Head of caudate nucleus (tissue), 42 donors: ENCODE results near the gene LEUTX.

Experiments used
- DNase-seq, 42 donors: peaks; one replicate each; pipeline versions ENCODE4 v3.0.0 to v3.0.0-alpha.2; 2020 to 2021; ENCODE audit warnings: mixed read lengths in 7 of 42
- intact Hi-C: fragments of 100-400 bp; cut with DNase I; formaldehyde crosslinking; loops from one replicate; pipeline ENCODE4 v1.15.0; 2022

The LEUTX gene

DNA sequence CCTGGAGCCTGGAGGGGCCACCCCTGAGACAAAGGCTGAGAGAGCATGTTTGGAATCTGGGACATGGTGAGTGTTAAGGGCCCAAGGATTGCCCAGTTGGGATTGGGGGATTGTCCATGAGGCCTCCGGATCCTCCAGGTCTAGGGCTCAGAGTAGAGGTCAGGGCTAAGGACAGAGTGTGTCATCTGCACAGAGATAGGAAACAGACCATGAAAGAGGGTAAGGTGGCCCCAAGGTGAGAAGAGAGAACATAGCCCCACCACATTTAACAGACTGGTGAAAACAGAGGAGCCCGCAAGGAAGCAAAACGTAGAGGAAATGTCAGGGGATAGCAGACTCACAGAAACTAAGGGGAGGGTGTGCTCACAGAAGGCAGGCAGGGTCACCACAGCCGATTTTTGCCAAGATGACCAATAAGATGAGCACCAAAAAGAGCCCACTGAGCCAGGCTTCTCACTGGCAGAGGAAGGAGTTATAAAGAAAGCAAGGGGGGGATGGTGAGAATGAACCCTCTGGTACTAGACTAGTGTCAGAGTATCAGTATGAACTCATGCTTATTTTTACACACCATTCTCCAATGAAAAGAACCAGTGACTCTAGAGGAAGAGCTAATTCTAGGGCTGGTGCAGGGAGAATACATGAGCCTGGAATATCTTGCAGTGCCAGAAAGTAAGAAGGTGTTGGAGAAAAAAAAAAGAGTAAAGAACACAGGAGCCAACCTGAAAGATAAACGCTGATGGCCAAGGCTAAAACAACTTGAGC lies 37.8 kb downstream of the LEUTX start:
- DNase-seq = no peak
- intact Hi-C loops = no loop called here

DNA sequence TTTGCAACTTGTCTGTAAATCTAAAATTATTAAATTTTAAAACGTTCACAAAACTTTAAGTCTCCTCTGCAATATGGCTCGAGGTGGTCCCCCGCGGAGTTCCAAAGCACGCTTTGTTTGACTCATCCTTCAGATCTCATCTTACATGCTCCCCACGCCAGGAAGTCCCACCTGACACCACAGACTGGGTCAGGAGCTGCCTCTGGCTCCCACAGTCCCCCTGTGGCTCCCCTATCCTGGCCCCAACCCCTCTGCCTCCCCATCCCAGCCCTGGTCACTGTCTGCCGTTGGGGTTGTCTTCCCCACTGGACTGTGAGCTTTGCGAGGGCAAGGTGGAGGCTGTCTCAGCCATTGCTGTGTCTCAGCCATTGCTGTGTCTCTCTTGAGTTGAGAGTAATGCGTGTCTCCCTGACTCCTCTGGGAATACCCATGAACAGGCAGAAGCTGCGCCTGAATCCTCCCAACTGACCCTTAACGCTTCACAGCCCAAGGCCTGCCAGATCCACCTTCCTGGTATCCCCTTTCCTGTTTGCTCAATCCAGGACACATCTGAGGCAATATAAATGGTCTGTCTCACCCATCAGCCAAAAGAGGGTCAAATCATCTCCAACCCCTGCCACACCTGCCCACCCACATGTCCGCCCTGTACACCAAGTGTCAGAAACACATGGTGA lies 39.4 kb downstream of the LEUTX start:
- intact Hi-C loops = no loop called here
- DNase-seq = no peak

DNA sequence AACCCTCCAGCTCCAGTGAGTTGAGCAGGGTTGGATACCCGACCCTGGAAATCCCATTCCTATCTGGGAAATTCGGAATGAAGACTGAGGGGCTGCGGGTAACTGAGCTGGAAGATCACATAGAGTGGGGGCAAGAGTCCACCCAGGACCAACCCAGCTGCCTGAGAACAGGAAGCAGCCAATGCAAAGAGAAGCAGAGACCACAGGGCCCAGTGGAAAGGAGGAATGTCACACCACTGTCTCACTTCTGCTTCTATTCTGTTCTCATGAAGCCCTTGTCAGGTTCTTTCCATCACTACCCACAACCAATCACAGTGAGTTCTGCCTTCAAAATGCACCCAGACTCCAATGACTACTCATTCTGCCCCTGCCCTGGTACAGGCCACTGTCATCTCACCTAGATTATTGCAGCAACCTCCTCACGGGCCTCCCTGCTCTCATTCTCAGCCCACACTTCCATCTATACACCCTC lies 40.0 kb downstream of the LEUTX start:
- DNase-seq = no peak
- intact Hi-C loops = no loop called here

DNA sequence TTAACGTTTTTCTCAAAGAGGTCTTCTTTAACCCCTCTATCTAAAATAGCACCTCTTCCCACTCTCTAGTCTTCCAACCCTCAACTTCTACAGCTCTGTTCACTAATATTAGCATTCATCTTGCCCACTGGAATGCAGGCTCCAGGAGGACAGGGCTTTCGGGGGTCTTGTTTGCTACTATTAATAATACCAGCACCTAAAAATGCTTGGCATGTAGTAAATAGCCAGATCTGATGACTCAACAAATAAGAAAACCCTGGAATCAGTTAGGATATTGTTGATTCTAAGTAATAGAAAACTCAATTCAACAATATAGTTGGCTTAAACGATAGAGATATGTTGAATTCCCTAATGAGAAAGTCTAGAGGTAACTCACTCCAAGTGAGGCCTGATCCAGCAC lies 41.1 kb downstream of the LEUTX start:
- intact Hi-C loops = no loop called here

DNA sequence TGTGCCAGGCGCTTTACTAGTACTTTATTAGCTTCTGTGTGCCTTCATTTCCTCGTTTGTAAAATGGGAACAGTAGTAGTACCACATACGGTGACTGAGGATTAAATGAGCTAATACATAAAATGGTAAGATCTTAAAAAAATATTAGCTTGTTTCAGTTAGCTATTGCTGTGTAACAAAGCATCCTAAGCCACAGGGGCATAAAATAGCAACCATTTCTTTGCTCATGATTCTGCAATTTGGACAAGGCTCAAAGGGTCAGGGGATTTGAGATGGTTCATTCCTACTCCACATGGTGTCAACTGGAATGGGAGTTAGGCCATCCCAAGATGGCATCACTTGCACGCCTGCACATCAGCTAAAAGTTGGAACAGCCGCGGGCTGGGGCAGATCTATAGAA lies 42.0 kb downstream of the LEUTX start:
- DNase-seq = no peak
- intact Hi-C loops = no loop called here

More for the DNA sequence above, 41.1 kb downstream of the LEUTX start:
- no peak for DNase-seq

DNA sequence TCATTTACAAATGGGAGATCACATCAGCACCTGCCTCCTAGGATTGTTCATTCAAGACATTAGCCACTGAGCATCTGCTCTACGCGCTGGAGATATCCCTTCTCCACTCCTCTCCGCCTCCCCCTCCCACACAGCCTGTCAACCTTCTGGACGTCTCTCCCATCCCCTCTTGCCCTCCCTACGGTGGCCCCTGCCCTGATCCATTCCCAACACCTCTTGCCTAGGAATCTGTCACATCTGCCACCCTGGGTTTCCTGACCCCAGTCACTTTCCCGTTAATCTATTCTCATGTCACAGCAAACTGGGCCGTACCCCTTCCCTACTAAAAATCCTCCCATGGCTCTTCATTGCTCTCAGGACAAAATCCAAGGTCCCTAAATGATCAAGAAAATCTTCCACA lies 45.0 kb downstream of the LEUTX start:
- intact Hi-C loops = no loop called here
- peak in 4 of 42 donors; percentile 15 to 31 (median 16) for DNase-seq

DNA sequence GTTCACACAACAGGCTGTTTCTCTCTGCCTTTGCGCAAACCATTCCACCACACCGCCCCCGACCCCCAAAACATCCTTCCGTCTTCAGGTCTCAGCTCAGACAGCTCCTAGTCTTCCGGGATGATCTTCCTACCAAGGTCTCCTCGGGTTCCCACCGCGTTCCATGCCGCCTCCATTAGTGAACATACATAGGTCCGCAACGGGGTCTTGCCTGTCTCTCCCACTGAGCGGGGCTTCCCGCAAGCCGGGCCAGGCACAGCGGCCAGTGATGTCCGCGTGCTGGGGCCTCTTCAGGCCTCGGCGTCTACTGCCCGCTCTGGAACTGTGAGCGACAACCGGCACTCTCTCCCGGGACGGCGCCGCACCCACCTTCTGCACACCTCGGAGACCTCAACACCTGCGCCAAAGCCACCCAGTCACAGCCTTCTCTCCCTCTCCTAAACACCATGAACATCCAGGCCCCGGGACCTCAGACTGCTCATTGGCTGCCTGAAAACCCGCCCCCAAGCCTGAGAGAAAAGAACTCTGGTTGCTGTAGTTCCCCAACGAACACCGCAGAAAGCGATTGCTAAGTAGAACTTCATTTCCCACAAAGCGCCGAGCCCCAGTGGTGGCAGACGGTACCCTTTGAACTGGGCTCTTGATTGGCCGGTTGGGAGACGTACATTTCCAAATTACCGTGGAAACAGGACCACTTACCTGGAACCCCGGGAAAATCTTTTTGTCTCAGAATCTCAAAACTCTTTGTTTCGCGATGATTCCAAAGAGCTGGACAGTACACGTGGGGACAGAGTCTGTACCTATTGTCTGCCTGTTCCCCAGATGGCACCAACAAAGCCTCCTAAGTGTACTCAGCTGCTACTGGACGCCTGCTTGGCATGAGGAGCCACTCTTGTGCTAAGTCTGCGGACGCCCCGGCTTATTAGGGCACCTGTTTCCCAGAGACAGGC lies 45.8 kb downstream of the LEUTX start:
- DNase-seq = peak; percentile 83 to 99 (median 96)
- intact Hi-C loops = no loop called here

DNA sequence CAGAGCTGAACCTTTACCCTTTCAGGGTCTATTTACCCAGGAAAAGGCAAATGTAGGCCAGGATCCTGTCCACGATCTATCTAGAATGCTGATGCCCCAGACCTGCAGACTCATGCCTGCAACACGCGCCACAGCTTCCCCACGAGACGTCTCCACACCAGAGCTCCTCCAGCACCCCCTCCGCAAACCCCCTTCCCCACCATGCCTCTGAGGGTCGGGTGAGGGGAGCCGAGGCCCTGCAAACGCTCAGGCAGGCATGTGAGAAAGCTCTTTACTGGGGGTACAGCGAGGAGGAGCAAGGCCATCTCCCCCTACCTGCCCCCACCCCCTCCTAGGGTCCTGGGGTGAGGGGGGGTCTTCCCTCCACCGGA lies 46.4 kb downstream of the LEUTX start:
- intact Hi-C loops = no loop called here
- no peak for DNase-seq

DNA sequence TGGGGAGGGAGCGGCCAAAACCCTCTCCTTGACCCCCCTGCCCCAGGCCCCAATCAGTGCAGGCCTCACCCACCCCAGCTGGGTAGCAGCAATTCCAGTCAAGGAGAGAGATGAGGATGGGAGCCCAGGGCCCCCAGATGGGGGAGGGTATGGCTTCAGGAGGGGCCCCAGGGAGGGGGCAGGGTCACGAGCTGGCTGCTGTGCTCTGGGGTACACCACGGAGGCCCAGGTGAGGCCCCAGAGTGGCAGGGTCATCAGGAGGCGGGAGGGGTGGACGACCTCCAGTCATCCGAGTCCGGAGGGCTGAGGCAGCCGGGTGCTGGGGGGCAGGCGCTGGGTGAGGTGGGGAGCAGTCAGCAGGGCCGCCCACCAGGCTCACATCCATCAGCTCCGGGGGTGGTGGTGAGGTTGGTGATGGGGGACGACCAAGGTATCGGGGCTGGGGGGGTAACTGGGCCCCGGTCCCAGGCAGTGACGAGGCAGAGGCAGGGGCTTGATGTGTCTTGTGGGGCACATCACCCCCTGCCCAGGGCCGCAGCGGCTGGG lies 47.0 kb downstream of the LEUTX start:
- DNase-seq = no peak
- intact Hi-C loops = no loop called here

DNA sequence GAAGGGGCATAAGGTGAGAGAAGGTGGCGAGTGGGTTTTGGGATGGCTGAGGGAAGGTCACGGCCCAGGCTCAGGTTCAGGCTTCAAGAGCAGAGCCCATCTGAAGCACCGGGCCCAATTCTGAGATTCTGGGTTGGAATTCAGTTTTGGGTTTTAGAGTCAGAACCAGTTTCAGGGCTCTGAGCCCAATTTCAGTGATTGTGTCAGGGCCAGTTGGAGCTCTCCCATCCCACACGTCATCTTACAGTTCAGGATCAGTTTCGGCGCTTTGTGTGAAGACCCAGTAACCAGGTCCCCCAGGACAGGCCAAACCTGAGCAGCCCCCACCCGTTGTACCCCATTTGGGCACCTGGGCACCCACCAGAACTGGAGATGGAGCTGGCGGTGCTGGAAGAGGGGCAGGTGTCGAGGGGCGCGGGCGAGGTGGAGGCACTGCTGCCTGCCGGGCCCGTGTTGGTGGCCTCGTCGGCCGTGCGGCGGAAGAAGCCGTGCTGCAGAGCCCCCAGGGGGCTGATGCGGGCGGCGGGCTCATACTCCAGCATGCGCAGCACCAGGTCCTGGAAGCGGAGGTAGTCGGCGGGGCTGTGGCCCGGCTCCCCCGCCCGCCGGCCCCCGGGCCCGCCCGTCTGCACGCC lies 47.8 kb downstream of the LEUTX start:
- intact Hi-C loops = no loop called here
- DNase-seq = no peak

DNA sequence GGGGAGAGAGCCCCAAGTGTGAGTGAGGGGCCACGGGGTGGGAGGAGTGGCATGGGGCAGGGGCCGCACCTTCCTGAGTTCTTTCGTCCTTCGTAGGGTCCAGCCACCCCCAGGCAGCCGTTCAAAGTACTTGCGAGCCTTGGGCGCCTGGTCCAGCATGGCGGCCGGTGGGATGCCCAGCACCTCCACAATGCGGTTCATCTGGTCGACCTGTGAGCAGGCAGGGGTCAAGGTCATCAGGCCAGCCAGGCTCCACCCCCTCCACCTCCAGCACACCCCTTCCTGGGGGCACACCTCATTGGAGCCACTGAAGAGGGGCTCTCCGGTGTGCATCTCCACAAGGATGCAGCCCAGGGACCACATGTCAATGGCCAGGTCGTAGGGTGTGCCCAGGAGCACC lies 48.6 kb downstream of the LEUTX start:
- no peak for DNase-seq
- intact Hi-C loops = no loop called here

DNA sequence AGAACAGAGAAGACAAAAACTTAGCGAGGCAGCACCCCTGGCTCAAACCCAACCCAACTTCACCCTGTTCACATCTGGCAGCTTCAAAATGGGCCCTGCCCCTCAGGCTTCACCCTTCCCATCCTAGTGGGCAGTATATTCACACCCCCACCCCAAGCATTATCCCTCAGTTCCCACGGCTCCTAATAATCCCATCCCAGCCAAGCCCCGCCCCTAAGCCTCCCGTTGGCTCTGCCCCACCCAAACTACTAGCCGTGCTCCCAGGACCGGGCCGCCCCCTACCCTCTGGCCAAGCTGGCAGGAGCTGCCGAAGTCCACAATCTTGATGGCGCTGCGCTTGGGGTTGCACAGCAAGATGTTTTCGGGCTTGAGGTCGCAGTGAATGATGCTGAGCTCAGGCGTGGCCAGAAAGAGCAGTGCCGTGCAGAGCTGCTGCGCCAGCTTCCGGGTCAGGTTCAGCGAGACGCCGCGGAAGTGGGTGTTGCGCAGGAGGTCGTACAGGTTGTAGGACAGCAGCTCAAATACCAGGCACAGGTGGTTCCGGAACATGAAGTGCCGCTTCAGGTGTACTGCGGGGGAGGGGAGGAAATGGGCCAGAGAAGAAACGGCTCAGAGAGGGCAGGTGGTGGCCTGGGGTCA lies 49.5 kb downstream of the LEUTX start:
- intact Hi-C loops = no loop called here
- no peak for DNase-seq

DNA sequence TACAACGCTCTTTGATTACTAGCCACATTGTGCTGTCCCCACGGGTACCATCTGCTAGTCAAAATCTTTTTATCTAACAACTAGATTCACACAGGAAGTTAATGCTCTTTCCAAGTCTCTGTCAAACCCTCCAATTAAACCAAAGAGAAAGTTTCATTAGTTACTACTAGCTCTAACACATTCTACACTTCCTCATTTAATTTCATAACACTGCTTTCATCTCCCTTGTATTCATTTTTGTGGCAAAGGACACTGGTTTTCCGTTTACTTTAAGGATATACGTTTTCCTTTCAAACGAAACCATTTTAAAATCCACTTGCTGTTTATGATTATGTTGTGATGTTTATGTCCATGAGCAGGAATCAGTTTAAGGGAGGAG lies 50.0 kb downstream of the LEUTX start:
- intact Hi-C loops = no loop called here
- no peak for DNase-seq

DNA sequence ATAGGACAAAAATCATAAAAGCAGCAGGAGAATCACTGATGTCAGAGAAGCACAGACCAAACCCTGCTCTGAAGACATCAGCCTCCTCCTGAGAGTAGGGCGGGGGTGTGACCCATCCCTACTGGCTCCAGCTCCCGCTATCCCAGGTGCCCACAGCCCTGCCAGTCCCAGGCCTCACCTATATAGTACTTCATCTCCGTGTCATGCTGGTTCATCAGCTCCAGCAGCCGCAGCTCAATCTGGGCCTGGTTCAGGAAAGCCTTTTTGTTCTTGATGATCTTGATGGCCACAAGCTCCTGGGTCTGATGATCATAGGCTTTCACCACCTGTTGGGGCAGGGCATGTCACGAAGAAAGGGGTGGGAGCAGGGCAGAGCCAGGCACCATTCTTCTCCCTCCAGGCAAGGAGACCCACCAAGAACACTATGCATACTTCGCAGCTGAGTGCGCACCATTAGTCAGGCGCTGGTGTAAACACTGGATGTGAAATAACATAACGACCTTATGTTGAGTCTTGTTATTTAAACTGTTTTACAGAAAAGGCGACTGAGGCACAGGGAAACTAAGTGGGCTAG lies 51.1 kb downstream of the LEUTX start:
- intact Hi-C loops = no loop called here
- no peak for DNase-seq

DNA sequence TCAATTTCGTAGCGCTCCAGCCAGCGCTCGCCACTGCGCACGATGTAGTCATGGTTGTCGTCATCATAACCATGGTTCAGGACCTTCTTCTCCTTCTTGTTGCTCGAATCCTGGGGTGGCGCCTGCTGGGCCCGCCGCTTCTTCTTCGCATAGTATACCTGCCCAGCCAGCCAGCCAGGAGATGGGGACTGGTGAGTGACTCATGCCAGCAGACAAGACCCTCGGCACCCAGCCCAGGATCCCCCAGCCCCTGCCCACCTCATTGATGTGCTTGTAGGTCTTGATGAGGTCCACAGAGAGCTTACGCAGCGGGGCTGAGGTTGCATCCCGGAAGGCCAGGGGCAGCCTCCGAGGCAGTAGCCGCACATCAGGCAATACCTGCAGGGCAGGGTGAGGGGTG lies 51.8 kb downstream of the LEUTX start:
- intact Hi-C loops = no loop called here
- DNase-seq = no peak

DNA sequence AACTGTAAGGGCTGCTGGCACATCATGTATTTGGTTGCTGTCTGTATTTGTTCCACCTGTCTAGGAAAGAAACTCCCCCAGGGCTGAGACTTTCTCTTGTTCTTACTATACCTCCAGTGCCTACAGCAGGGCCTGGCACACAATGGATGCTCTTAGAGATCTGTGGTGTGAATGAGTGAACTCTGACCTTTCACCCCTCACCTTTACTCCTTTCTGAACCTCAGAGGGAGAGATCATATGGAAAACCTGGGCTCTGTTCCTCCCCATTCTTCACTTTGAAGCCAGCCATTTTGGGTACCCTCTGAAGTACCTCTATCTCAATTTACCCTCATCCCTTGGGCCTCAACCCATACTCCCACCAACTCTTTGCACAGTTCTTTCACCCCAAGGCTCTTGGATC lies 52.2 kb downstream of the LEUTX start:
- intact Hi-C loops = no loop called here
- no peak for DNase-seq

DNA sequence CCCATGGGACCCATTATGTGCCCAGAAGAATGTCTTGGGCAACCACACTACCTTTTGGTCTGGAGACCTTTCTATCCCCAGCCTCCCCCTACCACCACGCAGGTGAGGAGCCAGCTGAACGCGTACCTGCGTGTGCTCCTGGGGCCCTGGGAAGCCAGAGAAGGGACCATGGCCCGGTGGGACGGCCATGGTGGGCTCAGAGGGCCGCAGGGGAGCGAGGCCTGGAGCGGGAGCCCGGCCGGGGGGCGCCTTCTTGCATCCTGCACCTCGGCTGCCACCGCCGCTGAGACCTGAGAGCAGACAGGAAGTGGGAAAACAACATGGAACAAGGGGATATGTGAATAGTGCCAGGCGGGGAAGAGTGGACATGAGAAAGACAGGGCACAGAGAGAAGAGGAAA lies 53.0 kb downstream of the LEUTX start:
- intact Hi-C loops = no loop called here
- DNase-seq = no peak

DNA sequence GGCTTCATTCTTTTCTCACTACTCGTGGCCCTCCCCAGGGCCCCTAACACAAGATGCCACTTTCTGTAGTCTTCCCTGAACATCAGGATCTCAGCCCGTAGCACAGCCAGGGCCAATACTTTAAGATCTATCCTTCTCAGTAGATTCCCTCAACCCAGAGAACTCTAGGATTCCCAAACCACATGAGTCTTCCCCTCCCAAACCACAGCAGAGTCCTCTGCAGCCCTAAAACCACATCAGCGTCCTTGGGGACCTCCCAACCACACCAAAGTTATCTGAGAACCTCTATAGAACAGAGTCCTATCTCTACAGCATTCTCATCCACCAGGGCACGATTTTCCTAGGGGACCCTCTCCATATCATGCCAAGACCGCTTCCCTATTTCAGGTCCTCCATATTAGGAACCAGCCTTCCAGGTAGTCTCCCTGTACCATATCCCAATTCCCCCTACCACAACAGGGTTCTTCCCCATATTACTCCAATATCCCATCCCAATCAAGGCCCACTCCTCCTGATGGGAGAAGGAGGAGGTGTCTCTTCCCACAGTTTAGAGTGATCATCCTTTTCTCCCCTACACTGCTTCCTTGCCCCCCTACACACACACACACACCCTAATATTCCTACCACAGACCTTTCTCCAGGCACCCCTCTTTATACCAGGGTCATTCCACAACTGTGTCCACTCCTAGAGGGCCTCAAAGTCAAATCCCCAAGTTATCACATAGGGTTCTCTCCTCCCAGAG lies 53.9 kb downstream of the LEUTX start:
- intact Hi-C loops = no loop called here
- no peak for DNase-seq
